Heart right ventricle (tissue), 16 donors: ENCODE results near the gene RARG. TPM values are rescaled to one million over a fixed set of nuclear protein-coding genes. Genes with fewer than 3 reads are reported as not detected.

Experiments
- ATAC-seq, 8 donors: fragments of 200-7000 bp; cut with Tn5 transposase; one replicate each; pipeline ENCODE4 v1.9.1; 2020; ENCODE audit warnings: mild to moderate bottlenecking in 8 of 8, moderate library complexity in 8 of 8, moderate number of reproducible peaks in 1 of 8
- DNase-seq, 2 donors: peaks; one replicate each; pipeline ENCODE4 v3.0.0-alpha.2; 2020
- H3K27ac ChIP-seq, 10 donors: fragments of 200-600 bp; sonication (generic) in 2 of 10; one replicate each; pipeline versions ENCODE4 v1.5.0 to v1.8.0; 2020 to 2022; ENCODE audit warnings: mild to moderate bottlenecking in 3 of 10
- H3K27me3 ChIP-seq, 7 donors: fragments of 200-600 bp; one replicate each; pipeline ENCODE4 v1.8.0; 2021 to 2022; ENCODE audit warnings: mild to moderate bottlenecking in 2 of 7
- H3K36me3 ChIP-seq, 9 donors: fragments of 200-600 bp; sonication (generic) in 1 of 9; one replicate each; pipeline versions ENCODE4 v1.5.0 to v1.8.0; 2020 to 2022; ENCODE audit warnings: mild to moderate bottlenecking in 2 of 9
- H3K4me1 ChIP-seq, 9 donors: fragments of 200-600 bp; sonication (generic) in 1 of 9; one replicate each; pipeline versions ENCODE4 v1.5.0 to v1.8.0; 2020 to 2022; ENCODE audit warnings: mild to moderate bottlenecking in 4 of 9
- H3K4me3 ChIP-seq, 10 donors: fragments of 200-600 bp; sonication (generic) in 2 of 10; one replicate each; pipeline versions ENCODE4 v1.5.0 to v1.8.0; 2020 to 2022; ENCODE audit warnings: mild to moderate bottlenecking in 7 of 10, moderate library complexity in 2 of 10
- H3K9me3 ChIP-seq, 11 donors: fragments of 200-600 bp in 10 of 11; sonication (generic) in 2 of 11; one replicate each; pipeline versions ENCODE4 v1.5.0 to v1.8.0; 2013 to 2022; ENCODE audit warnings: mild to moderate bottlenecking in 2 of 11, control low read depth in 1 of 11, moderate library complexity in 1 of 11
- CTCF ChIP-seq, 9 donors: fragments of 200-600 bp; sonication (generic) in 2 of 9; IDR thresholded peaks; one replicate each; pipeline versions ENCODE4 v1.5.0 to v1.8.0; 2021 to 2022; ENCODE audit warnings: antibody characterized with exemption in 9 of 9, mild to moderate bottlenecking in 5 of 9, moderate library complexity in 1 of 9
- WGBS, 2 donors: extraction: QIAGEN DNeasy Blood & Tissue Kit; methylation state at CpG; one replicate each; pipeline ENCODE4 v1.1.7; 2013; ENCODE audit warnings: inconsistent platforms in 1 of 2; 5-methylcytosine and 5-hydroxymethylcytosine counted together
- intact Hi-C, 10 donors: fragments of 100-400 bp; cut with DNase I; formaldehyde crosslinking; loops; one replicate each; pipeline versions ENCODE4 v1.11.1 to v1.14.2; 2022
- polyA plus RNA-seq, 2 donors: library from polyadenylated mRNA; stranded (reverse); fragments of 200-250 nt; gene quantifications; one replicate each; pipeline ENCODE4 v1.2.3, GENCODE V29; 2013
- total RNA-seq, 10 donors: library from RNA; stranded (reverse); fragmentation: NEBNext Ultra II Directional in 3 of 10; extraction: Animal tissue kit (Norgen Biotek cat#: 25700) in 3 of 10; gene quantifications; one replicate each; pipeline versions ENCODE4 v1.2.1 to v1.2.4, GENCODE V29; 2021 to 2023
- donor health status: Arrhythmogenic right ventricular cardiomyopathy.
- donor health status: ischemic (EF 13 %, LVEDD 7.1; RV severe dilation, severe dysfunction).
- donor health status: healthy with polysubstance abuse.
- donor health status: DM: no; HTN: yes; CAD: no.
- donor health status: DM: no; HTN: no; CAD: no.
- donor health status: ischemic (EF 25% LVEDD 6.9; RV normal size, moderate dysfunction).
- donor health status: ischemic (EF 25% LVEDD 5.7; RV mildly dilated, moderate dysfunction).
- donor health status: healthy.
- donor health status: DM: yes; HTN: yes; CAD: no.
- donor health status: Ischemic cardiomyopathy.
- donor health status: ischemic (EF 35%, LVEDD 5.7; RV mildly dilated, moderate dysfunction).
- donor health status: nonischemic (EF 11% LVEDD 7.7; RV severe dilation, severe dysfunction).
- donor health status: DM: yes; HTN: yes; CAD: no.
- donor health status: PGD.
- donor health status: ischemic (EF 29% LVEDD 5.4; RV normal size, mild dysfunction).
- donor health status: nonischemic (EF 23%, LVEDD 6.1; RV moderate dilation, normal function).

The RARG gene
- total and polyA plus RNA-seq, 12 donors: 7.0 to 21.7 (median 12.8) TPM

- ATAC-seq (no peak), DNase-seq (peak in 1 of 2 donors; percentile 45)
- 24 to 26% methylated on average over 15 to 16 of the region's 16 CpGs for WGBS, 2 donors
- H3K36me3 ChIP-seq: peaks cover 0 to 9% (median 0%) of the 10 kb centered on the region in 9 donors
- H3K9me3 ChIP-seq: no peaks in the 10 kb centered on the region
- peaks cover 9 to 55% (median 35%) of the 10 kb centered on the region in 9 donors for H3K4me1 ChIP-seq
- H3K27ac ChIP-seq: peak overlapping the region; percentile 16 to 100 (median 99)
- TF ChIP-seq CTCF (IDR thresholded peaks at IDR 0.05): no peak
- intact Hi-C loops: no loop called here
- no peaks in the 10 kb centered on the region for H3K27me3 ChIP-seq
- H3K4me3 ChIP-seq: peak overlapping the region in 2 of 10 donors; percentile 5 to 15
Measured at GRCh38 chr12:53223389-53224060, 8.5 kb downstream of the RARG start.

GRCh38 chr12:53222806-53223261 lies 9.2 kb downstream of the RARG start:
- WGBS, 2 donors: 48 to 61% methylated on average over 4 of the region's 4 CpGs
- DNase-seq: no peak
- H3K27me3 ChIP-seq: no peaks in the 10 kb centered on the region
- H3K36me3 ChIP-seq: peaks cover 0 to 6% (median 0%) of the 10 kb centered on the region in 9 donors
- H3K9me3 ChIP-seq: no peaks in the 10 kb centered on the region
- no peak for TF ChIP-seq CTCF (IDR thresholded peaks at IDR 0.05)
- peaks cover 9 to 62% (median 41%) of the 10 kb centered on the region in 9 donors for H3K4me1 ChIP-seq
- no peak overlapping the region for H3K4me3 ChIP-seq
- intact Hi-C loops: no loop called here
- no peak for ATAC-seq
- H3K27ac ChIP-seq: peak overlapping the region in 9 of 10 donors; percentile 96 to 100 (median 99)

- Histone ChIP-seq H3K27ac (peak overlapping the region; percentile 96 to 100 (median 99)), H3K4me3 (peak overlapping the region in 9 of 10 donors; percentile 71 to 96 (median 78)), H3K9me3 (no peaks in the 10 kb centered on the region), H3K4me1 (peaks cover 9 to 68% (median 47%) of the 10 kb centered on the region in 9 donors), H3K27me3 (no peaks in the 10 kb centered on the region), H3K36me3 (peaks cover 0 to 1% (median 0%) of the 10 kb centered on the region in 9 donors)
- ATAC-seq (no peak), DNase-seq (no peak)
- intact Hi-C loops: no loop called here
- 51 to 53% methylated on average over 5 of the region's 5 CpGs for WGBS, 2 donors
- no peak for TF ChIP-seq CTCF (IDR thresholded peaks at IDR 0.05)
Measured at GRCh38 chr12:53222170-53222721, 9.8 kb downstream of the RARG start.

- peak; percentile 47 to 69 (median 60) for ATAC-seq
- Histone ChIP-seq H3K36me3 (no peaks in the 10 kb centered on the region), H3K27ac (peak overlapping the region; percentile 96 to 100 (median 99)), H3K27me3 (no peaks in the 10 kb centered on the region), H3K4me3 (peak overlapping the region; percentile 51 to 96 (median 76)), H3K9me3 (no peaks in the 10 kb centered on the region), H3K4me1 (peaks cover 9 to 76% (median 54%) of the 10 kb centered on the region in 9 donors)
- peak in 5 of 9 donors; percentile 25 to 45 (median 32) for TF ChIP-seq CTCF (IDR thresholded peaks at IDR 0.05)
- DNase-seq: peak; percentile 76 to 83
- 1% methylated on average over 66 to 72 of the region's 72 CpGs for WGBS, 2 donors
- intact Hi-C loops: loop anchor here in 4 of 10 donors (1.0 to 2.0 kb wide), 3 partner anchors 30 to 73 kb away; partner anchors contain the start of gene PFDN5 (in 1 of the 4)
Measured at GRCh38 chr12:53221203-53222080, 10.6 kb downstream of the RARG start.
